AG10803 (cell line): ENCODE results near the gene CORIN.

Experiments used
- DNase-seq: peaks from one replicate; pipeline ENCODE4 v3.0.0; 2010; ENCODE audit warnings: low read depth
- H3K4me3 ChIP-seq: 2 replicates; pipeline ENCODE4 v1.5.1; 2011; ENCODE audit warnings: mild to moderate bottlenecking, low read length, control low read depth
- CTCF ChIP-seq: conservative IDR thresholded peaks from 2 replicates; pipeline ENCODE4 v1.5.1; 2011; ENCODE audit warnings: mild to moderate bottlenecking, low read length, control low read depth, inconsistent platforms

The CORIN gene

GRCh38 chr4:47819178-47819577 lies 18.7 kb downstream of the CORIN start:
- no peak for DNase-seq
- no peak for TF ChIP-seq CTCF

GRCh38 chr4:47817275-47817674 lies 20.6 kb downstream of the CORIN start:
- TF ChIP-seq CTCF: no peak
- DNase-seq: no peak
- no peak overlapping the region for H3K4me3 ChIP-seq

More at GRCh38 chr4:47819178-47819577, 18.7 kb downstream of the CORIN start:
- no peak overlapping the region for H3K4me3 ChIP-seq

GRCh38 chr4:47816748-47817147 lies 21.1 kb downstream of the CORIN start:
- H3K4me3 ChIP-seq: no peak overlapping the region
- no peak for TF ChIP-seq CTCF
- DNase-seq: no peak

GRCh38 chr4:47814618-47815295 lies 23.1 kb downstream of the CORIN start:
- no peak for TF ChIP-seq CTCF
- peak; percentile 33 for DNase-seq
- H3K4me3 ChIP-seq: 0 out of 2 replicates have a peak overlapping the region, but pooled peaks have one; percentile 1

GRCh38 chr4:47809654-47810203 lies 28.1 kb downstream of the CORIN start:
- TF ChIP-seq CTCF: no peak

DNA sequence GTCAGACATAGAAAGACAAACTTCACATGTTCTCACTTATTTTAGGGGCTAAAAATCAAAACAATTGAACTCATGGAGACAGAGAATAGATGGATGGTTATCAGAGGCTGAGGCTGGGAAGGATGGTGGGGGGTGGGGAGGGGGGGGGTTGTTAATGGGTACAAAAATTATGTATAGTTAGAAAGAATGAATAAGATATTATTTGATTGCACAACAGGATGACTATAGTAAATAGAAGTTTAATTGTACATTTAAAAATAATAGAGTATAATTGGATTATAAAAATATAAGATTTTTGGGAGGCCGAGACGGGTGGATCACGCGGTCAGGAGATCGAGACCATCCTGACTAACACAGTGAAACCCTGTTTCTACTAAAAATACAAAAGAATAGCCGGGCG lies 33.3 kb downstream of the CORIN start:
- no peak for TF ChIP-seq CTCF
- H3K4me3 ChIP-seq: no peak overlapping the region
- no peak for DNase-seq

More at GRCh38 chr4:47809654-47810203, 28.1 kb downstream of the CORIN start:
- no peak overlapping the region for H3K4me3 ChIP-seq
- DNase-seq: no peak

- no peak for TF ChIP-seq CTCF
- no peak for DNase-seq
- no peak overlapping the region for H3K4me3 ChIP-seq
Observed at GRCh38 chr4:47801481-47802002, 36.3 kb downstream of the CORIN start.
